Activated CD4-positive, alpha-beta T cell treated with anti-CD3 and anti-CD28 coated beads for 1 hour (primary cell): ENCODE results near the gene CROCC2.

Source experiments
- DNase-seq: peaks from one replicate; pipeline ENCODE4 v3.0.0-alpha.2; 2020

Gene CROCC2

DNA sequence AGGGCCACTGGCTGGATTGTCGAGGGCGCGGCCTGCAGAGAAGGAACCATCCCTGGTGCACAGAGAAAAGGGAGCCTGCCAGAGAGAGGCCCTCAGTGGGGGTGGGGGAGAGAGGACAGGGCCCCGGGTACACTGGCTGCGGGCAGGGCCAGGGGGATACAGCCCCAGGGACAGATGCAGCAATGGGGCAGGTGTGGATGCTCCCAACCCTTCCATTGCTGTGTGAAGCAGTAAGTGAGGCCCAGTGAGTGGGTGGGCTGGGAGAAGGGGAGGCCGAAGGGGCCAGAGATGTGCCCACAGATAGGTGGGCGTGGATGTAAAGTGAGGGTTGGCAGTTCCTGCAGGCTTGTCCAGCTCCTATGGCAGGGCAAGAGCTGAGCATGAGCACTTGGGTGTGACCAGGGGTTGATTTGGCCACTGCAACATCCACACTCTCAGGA is 30.1 kb upstream of the CROCC2 start:
- no peak for DNase-seq

DNA sequence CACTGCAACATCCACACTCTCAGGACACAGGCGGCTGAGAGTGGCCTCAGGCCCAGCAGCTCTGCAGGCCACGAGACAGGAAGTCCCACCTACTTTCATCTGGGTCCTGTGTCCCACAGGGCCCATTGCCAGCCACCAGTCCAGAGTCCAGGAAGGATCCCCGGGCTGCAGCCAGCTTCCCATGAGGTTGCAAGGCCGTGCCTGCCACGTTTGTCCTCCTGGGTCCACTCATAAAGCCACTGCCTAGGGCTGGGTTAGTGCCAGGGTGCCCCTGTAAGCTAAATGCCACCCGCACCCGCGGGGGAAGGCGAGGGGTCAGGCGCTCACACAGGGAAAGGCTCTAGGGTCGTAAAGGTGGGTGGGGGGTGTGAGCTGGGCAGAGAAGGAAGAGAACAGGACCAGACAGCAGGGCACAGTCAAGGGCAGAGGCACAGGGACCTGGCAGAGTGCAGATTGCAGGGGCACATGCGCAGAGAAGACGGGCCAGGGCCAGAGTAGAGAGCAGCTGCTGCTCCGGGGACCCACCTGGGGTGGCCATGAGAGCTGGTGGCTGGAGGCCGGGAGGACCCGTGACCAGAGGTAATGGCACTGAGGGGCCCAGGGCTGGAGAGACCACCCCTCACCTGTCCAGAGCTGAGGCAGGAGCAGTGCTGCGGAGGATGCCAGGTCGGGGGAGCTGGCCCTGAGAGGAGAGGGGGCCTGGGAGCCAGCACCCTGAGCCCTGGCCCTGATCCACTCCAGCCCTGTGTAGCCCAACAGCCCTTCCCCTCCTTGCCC is 29.5 kb upstream of the CROCC2 start:
- no peak for DNase-seq

DNA sequence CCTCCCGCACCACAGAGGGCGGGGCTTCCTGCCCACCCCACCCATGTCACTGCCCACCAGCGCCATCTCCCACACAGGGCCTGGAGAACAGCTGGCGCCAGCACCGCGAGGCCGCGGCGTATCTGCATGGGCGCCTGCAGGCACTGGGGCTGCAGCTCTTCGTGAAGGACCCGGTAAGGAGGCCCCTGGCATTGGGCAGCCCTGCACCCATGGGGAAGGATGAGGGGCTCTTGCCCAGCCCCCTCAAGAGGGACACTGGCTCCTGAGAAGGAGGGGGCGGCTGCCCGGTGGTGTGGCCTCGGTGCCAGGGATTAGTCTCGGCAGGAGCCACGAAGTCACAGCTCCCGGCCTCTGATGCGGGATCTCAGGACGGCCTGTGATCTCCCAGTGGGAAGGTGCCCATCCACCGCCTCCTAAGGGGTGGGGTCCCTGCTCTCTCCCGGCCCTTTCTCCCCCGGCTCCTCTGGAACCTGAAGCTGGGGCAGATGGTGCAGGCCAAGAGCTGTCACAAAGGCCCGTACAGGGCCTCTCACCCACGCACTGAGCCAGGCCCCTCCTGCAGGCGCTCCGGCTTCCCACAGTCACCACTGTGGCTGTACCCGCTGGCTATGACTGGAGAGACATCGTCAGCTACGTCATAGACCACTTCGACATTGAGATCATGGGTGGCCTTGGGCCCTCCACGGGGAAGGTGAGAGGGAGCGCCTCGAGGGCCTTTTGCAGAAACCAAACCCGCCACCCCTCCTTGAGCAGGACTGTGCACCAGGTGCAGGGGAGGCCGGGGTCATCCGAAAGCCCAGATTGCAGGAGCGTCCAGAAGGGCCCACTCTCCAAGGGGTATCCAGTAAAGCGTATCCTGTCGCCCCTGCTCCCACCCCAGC is 28.4 kb upstream of the CROCC2 start:
- no peak for DNase-seq

DNA sequence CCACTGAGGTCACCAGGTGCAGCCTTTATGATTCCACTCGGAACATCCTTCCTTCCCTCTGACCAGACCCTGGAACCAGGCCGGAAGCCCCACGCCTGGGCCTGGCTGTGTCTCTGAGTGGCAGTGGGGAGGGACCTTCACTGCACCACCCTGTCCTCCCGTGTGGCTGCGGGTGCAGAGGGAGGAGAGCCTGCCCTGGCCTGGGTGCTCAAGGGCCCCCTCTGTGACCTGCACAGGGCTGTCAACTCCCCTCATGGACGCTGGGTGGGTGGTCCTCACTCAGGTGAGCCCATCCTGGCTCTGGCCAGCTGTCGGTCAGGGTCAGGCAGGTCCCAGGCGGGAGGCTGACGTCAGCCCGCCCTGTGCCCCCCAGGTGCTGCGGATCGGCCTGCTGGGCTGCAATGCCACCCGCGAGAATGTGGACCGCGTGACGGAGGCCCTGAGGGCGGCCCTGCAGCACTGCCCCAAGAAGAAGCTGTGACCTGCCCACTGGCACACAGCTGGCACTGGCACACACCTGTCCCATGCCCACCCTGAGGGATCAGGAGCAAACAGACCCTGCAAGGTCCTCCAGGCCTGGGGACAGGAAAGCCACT is 27.7 kb upstream of the CROCC2 start:
- DNase-seq: no peak

DNA sequence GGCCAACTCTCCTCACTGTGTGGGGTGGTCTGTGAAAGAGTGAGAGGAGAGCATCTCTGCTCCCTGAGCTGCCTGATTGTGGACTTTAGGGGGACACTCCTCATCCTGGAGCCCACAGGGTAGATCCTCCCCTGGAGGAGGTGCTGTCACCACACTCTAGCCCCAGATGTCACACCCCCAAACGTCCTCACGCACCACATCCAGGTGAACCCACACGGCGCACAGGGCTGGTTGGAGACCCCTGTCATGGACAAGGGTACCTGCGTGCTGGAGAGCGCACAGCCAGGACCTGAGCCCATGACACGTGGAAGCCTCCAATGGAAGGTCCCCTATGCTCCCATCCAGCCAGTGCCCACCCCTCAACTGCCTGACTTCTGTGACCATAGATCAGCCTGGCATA is 27.0 kb upstream of the CROCC2 start:
- no peak for DNase-seq

DNA sequence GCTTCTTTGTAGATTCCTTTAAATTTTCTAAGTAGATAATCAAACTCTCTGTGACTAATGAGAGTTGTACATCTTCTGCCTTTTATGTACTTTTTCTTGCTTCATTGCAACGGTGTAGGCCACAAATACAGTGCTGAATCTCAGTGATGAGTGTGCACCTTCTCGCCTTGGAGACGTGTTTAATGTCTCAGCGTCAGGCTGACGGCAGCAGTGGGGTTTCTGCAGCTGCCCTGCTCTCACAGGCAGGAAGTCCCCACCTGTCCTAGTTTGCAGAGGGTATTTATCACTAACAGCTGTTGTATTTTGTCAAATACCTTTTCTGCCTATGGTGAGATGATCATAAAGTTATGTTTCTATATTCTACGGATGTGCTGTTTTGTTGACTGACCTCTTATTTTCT is 24.2 kb upstream of the CROCC2 start:
- no peak for DNase-seq

DNA sequence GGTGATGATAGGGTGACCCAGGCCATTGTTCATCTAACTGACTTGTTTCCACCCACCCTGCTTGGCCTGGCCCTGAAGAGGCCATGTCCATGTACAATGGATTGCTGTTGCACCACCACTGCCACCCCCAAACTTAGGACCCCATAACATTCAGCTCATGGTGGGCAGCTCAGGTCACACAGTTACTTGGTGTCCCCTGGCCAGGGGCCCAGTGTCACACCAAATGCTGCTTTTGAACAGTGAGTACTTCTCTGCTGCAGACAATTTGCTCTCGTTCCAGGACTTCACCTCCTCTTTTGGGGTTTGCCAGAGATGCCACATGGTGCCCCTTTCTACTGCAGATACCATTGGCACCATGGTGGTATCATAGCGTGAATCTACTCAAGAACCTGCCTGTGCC is 21.9 kb upstream of the CROCC2 start:
- DNase-seq: no peak

DNA sequence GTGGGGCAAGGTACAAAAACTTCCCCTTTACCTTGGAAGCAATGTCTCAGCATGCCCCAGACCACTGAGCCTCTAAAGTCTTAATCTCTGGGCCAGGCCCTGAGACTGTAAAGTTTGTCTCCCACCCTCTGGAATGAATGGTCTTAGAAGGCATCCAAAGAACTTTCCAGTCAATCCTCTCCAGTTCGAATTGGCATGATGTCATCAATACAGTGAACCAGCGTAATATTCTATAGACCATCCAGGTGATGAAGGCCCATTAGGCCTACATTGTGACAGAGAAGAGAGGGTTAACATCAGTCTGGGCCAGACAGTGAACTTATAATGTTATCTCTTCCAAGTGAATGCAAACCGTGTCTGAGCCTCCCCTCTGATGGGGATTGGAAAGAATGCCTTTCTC is 21.4 kb upstream of the CROCC2 start:
- DNase-seq: no peak

DNA sequence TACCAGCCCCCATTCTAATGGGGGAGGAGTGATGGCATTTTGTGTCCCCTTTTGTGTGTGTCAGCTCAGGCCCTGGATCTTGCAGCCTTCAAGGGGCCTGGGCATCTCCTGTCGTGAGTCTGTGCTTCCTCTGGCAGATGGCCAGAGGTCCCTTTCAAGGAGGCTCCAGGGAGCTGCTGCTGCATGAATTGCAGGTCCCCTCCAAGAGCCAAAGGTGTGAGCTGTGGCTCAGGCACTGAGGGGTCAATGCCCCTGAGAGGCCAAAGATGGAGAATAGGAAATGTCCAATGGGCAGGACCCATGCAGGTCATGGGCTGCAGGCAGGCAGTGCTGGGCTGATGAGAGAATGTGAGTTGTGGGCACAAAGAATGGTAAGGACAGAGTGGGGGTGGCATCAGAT is 20.6 kb upstream of the CROCC2 start:
- DNase-seq: no peak

DNA sequence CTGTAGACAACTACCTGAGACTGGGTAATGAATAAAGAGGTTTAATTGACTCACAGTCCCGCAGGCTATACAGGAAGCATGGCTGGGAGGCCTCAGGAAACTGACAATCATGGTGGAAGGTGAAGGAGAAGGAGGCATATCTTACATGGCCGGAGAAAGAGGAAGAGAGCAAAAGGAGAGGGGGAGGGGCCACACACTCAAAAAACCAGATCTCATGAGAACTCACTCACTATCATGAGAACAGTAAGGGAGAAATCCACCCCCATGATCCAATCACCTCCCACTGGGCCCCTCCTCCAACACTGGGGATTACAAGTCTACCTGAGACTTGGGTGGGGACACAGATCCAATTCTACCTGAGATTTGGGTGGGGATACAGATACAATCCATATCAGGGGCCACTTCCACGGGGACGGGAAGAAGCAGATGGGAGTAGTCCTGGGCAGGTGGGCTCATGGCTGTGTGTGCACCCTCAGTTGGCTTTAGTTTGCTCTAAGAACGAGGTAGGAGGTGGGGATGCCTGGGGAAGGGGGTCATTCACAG is 20.0 kb upstream of the CROCC2 start:
- no peak for DNase-seq

DNA sequence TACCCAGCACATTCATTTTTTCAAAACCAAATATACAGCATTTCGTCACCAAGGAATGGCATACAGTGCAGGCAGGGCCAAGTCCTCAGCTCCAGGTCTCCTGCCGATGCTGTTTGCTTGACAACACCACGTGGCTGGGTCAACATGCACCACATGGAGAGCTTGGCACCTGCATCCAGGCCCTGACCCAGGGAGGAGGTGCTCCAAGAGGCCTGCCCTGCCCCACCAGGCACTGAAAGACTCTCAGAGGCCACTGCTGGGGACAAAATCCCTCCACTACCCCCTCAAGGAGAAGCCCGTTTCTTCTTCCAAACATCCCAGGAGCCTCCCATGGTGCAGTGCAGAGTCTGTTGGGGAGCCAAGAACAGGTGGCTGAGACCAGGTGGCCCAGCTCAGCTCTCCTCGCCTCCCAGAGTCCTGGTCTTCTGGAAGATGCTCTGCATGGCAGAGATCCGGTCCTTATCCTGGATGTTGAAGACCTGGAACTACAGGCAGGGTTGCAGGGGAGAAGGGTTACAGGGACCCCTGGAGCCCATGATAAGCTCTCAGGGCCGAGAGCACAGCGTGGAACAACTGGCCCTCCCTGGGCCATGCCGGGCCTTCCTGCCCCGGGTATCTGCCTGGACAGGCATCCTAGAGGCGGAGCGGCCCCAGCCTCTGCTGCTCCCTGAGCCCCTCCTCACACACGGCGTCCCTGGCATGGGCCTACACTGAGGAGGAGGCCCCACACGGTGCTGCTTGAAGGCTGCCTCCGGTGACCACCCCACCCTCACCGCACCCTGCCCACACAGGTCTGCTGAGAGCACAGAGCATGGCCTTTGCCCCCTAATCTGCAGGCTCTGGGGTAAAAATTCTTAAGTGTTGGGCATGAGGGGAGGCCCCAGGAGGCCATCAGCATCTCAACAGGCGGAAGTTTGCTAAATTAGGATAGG is 19.2 kb upstream of the CROCC2 start:
- no peak for DNase-seq

DNA sequence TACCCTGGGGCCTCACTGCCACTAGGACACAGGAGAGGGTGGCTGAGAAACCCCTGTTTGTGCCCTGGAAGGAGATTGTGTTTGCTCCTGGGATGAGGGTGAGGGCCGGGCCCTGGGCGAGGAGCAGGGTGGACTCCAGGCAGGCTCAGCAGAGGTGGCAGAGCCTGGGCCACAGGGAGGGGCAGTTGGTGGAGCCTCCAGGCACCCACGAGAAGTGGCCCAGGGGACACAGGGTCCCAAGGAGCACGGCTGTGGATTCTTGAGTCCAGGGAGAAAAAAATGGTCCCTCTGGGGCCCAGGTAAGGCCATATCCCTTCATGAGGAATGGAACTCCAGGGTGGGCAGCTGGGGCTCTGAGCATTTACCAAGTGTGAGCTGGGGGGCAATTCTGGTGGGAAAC is 18.5 kb upstream of the CROCC2 start:
- no peak for DNase-seq

DNA sequence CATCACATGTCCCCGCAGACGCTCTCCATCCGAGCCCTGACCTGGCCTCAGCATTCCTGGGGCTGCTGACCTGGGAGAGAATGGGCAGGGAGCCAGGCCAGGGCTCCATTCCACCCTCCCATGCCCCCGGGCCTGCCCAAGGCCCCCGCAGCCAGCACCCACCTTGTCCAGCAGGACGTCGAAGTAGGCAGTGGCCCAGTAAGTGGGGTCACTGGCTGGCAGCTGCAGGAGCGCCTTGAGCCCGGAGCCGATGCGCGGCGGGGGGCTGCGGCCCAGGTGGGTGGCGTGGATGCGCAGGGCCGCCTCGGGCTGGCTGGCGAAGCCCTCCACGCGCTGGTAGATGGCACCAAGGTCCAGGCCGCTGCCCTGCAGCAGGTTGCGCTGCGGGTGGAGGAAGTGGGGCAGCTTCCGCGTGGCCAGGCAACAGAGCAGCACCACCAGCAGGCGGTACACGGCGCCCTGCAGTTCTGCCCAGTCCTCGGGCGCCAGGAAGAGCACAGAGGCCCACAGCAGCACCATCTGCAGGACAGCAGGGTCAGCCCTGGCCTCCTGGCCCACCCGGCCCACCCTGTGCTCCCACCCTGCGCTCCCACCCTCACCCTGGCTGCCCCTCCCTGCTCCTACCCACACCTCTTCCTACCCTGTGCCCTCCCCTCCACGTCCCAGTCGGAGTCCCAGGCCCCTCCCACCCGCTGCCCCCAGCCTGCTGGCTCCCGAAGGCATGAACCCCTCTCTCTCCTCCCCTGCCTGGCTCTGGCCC is 17.8 kb upstream of the CROCC2 start:
- no peak for DNase-seq

DNA sequence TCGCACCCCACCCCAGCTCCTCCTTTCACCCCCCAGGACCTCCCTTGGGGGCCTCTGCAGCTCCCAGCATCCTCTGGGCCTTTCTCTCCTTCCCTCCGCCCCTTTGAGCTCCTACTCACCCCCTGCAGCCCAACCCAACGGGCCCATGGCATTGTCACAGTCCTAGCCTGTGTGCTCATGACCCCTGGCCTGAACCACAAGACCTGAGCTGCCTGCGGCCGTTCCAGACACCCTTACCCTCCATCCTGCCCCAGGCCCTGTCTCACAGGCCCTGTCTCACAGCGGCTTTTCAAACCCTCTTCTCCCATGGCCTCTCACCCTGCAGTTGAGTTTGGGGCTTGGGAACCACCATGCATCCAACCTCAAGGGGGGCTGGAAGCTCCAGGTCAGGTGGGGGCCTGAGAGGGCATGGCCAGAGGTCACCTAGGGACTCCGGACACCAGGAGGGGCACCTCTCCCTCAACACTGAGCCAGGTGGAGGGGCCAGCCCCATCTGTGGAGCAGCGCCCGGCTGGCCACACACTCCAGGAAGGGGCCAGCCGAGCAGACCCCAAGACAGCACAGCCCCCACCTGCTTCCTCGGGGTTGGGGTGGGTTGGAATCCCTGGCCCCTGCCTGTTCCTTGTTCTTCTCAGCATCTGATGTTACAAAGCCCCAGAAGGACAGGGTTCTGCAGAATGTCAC is 17.1 kb upstream of the CROCC2 start:
- DNase-seq: no peak

DNA sequence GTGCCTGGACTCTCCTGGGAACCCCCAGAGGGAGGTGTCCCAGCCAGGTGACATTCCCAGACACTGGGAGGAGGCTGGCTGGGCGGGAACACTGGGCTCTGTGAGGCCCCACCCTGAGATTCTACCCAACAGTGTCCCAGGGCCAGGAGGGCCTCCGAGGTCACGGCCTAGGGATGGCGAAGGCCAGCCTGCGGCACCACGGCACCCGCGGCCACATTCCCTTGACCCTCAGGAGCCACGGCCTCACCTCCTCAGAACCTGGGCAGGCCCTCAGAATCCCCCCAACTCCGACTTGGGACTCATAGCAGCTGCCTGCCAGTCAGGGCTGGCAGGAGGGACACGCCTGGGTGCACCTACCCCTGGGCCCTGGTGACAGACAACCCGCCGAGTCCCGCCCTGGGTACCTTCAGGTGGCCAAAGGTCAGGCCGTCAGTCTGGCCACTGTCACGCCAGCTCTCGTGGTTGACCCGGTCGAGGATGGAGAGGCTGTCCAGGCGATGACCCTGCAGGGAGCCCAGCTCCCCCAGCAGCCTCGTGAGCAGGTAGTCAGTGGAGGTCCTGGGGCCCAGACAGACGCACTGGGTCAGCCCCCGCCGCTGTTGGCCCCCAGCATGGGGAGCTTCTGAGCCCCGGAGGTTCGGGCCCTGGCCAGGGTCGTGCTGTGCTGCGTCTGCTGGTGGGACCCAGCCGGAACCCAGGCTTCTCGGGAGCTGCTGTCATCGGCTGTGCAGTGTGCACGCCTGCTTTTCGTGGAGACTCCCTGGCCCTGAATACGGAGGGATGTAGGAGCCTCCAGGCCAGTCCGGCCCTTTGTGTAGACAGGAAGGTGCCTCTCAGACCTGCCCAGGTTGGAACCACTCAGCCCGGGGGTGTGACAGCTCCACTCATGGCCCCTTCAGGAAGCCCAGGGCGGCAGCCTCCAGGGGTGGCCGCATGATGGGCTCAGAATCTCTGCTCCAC is 16.3 kb upstream of the CROCC2 start:
- DNase-seq: no peak

DNA sequence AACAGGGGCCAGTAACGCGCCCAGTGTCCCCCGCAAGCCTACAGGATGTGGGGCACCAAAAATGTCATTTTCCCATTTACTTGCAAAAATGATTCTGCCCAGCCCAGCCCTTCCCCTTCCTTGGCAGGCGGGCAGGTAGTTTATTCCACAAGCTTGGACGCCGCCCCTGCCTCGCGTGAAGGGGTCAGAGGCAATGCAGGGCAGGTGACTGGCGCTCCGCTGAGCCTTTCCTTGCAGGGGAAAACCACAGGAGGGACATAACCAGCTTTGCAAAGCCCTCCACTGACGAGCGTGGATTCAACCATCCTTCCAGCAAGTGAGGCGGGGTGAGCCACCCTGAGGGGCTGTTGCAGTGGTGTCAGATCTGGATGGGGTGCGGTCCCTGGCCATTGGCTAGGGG is 15.4 kb upstream of the CROCC2 start:
- DNase-seq: no peak

DNA sequence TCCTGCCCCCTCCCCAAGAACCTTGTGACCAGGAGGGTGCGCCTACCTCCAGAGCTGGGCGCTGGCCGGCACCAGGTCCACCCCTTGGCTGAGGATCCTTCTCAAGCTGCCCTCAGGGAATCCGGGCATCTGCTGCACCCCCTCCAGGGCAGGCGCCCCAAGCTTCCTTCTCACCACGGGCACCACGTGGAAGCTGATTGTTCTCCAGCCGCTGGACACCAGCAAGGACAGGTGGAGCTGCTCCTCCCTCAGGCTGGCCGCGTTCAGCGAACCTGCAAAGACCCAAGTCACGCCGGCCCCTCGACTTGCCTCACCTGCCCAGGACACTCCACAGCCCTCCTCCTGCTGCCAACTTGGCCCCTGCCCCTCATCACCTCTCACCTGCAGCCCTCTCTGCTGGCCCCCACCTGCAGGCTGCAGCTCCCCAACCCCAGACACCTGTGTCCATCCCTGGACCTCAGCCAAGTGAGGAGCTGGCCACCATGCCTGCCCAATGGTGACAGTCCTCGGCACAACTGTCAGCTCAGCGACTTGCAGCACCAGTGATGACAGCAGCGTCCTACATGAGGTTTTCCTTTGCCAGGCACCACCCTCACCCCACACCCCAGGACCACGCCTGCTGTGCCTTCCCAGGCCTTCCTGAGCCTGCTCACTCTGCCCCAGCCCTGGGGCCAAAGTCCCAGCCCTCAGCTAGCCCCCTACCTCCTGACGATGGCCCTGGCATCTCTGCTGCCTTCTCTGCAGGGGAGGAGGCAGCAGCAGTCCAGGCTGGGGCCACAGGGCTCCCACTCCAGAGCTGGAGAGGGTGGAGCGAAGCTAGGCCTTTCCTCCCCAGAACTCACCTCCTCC is 14.4 kb upstream of the CROCC2 start:
- DNase-seq: no peak

DNA sequence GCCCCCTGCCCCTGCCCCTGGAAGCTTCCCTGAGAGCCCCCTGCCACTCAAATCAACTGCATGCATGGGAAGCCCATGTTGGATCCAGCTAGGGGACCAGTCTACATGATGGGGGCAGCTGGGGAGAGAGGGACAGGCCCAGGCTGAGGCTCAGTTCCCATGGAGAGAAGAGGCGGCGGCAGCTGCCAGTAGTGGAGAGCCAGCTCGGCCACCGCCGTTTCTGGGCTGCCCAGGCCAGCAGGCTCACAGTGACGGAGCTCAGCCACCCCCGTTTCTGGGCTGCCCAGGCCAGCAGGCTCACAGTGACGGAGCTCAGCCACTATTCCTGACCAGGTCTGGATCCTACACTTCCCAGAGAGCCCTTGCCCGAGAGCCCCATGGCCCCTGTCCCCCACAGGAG is 13.8 kb upstream of the CROCC2 start:
- DNase-seq: no peak

DNA sequence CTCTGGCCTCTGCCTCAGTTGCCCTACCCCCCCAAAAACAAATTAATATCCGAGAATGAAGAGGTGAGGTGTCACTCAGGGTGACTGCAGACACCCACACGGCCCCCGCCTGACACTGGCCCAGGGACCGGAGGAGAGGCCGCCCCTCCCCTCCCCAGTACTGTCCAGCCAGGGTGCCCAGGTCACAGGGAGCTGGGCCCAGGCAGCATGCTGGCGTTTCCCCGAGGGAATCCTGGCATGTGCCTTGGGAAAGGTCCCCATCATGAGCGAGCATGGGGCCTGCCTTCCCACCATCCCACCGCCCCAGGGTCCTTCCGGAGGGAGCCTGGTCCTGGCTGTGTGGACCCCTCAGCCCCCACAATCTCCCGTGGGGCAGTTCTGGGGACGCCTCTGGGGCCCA is 13.2 kb upstream of the CROCC2 start:
- no peak for DNase-seq
